ENCODE data around the gene VSIR.

VSIR gene

DNA sequence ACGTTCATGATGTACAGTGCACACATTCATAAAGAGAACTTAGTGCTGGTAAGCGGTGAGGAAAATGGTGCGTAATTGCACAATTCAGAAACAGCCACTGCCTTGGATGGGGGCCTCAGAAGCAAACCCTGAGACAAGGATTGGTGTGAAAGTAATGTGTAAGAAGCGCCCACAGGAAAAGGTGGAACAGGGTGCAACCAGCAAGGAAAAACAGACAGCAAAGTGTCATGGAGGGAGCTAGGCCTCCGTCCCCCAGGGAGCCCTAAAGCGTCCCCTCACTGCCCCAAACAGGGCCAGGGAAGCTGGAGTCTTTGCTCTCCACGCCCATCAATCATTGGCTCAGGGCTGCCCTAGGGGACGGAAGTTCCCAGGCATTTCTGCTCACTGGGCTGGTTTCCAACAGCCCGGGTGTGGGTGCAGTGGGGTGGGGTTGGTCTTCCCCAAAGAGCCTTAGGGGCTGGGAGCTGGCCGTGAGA lies 44.1 kb downstream of the VSIR start:
- TF ChIP-seq POLR2A (IDR thresholded peaks at IDR 0.05; ENCODE audit: extremely low read depth, insufficient read length) (peak; percentile 23), MYC (IDR thresholded peaks at IDR 0.05; ENCODE audit: low read depth, low read length) (no peak)
- TF ChIP-seq, protein P1, sequence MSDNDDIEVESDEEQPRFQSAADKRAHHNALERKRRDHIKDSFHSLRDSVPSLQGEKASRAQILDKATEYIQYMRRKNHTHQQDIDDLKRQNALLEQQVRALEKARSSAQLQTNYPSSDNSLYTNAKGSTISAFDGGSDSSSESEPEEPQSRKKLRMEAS (IDR thresholded peaks at IDR 0.05; ENCODE audit: low read depth, low read length): peak; percentile 63; the same call in 1 of the 2 replicates
- TF ChIP-seq, protein P2, sequence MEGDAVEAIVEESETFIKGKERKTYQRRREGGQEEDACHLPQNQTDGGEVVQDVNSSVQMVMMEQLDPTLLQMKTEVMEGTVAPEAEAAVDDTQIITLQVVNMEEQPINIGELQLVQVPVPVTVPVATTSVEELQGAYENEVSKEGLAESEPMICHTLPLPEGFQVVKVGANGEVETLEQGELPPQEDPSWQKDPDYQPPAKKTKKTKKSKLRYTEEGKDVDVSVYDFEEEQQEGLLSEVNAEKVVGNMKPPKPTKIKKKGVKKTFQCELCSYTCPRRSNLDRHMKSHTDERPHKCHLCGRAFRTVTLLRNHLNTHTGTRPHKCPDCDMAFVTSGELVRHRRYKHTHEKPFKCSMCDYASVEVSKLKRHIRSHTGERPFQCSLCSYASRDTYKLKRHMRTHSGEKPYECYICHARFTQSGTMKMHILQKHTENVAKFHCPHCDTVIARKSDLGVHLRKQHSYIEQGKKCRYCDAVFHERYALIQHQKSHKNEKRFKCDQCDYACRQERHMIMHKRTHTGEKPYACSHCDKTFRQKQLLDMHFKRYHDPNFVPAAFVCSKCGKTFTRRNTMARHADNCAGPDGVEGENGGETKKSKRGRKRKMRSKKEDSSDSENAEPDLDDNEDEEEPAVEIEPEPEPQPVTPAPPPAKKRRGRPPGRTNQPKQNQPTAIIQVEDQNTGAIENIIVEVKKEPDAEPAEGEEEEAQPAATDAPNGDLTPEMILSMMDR (IDR thresholded peaks at IDR 0.05; ENCODE audit: low read depth, low read length): no peak
- no peak overlapping the region for H3K4me3 ChIP-seq (ENCODE audit: low read depth, low read length)
- DNase-seq (ENCODE audit: low read depth): peak; percentile 97

DNA sequence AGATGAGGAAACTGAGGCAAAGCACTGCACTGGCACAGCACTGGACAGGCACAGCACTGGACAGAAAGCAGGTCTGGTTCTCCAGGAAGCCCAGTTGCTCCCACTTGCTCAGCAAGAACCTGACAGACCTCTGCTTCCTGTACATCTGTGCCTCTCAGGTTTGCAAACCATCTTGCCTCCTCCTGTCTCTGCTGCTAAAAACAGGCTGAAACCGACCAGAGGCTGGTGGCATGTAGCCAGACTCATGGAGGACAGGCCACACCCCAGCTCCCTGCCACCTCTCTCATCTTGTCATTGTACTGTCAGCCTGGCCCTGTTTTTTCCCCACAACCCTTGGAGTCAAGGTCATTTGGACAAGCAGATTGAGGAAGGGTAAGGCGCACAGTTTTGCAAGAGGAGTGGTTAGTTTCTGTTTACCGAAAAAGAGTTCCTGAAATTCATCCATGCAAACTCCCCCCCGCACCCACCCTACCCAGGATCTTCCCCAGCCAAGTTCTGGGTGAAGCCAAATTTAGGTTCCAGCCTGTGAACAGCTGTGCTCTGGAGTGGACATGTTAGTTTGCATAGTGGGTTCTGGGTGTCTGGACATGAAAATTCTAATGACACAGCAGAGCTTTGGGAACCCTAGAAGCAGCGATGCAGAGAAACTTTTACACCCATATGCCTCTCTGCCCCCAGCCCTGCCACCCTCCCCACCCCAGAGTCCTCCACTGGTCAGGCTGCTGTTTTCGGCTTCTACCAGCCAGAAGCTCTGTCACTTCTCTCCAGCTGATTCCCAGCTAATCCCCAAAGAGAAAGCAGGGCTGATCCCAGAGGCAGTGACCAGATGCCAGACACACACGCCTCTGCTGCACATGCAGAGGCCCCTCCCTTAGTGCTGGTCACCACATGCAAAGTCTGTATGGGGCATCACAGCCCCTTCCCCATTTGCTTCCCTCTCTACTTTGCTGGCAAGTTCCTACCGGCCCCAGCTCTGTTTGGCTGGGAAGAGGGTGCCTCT lies 45.3 kb downstream of the VSIR start:
- peak; percentile 94 for DNase-seq (ENCODE audit: low read depth)
- TF ChIP-seq, protein P2 (IDR thresholded peaks at IDR 0.05; ENCODE audit: low read depth, low read length): no peak
- TF ChIP-seq MYC (IDR thresholded peaks at IDR 0.05; ENCODE audit: low read depth, low read length) (peak; percentile 59), POLR2A (IDR thresholded peaks at IDR 0.05; ENCODE audit: extremely low read depth, insufficient read length) (no peak)
- TF ChIP-seq, protein P1 (IDR thresholded peaks at IDR 0.05; ENCODE audit: low read depth, low read length): peak; percentile 62
- no peak overlapping the region for H3K4me3 ChIP-seq (ENCODE audit: low read depth, low read length)

DNA sequence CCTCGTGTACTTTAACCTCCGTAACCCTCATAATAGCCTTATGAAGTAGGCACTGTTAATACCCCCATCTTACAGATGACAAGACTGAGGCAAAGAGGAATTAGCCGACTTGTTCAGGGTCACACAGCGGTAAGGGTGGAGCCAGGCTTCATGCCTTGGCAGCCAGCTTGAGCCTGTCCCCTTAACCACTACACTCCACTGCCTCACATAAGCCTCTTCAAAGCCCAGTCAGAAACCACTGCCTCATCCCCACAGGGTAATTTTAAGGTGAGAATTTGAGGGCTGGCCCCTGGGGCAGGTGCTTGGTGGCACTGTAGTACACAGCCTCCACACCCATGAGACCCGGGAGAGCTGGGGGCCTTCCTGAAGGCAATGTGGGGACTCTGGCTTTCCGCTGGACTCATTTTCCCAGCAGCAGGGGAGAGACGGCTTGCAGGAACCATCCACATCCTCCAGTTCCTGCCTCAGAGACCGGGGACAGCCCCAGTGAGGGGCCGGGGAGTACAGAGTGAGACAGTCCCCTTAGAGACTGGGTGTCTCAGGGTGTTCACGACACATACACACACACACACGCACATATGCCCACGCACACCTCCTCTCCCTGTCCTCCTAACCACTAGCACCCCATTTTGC lies 46.1 kb downstream of the VSIR start:
- TF ChIP-seq MYC (IDR thresholded peaks at IDR 0.05; ENCODE audit: low read depth, low read length) (no peak), POLR2A (IDR thresholded peaks at IDR 0.05; ENCODE audit: extremely low read depth, insufficient read length) (no peak)
- TF ChIP-seq, protein P1 (IDR thresholded peaks at IDR 0.05; ENCODE audit: low read depth, low read length): no peak
- TF ChIP-seq, protein P2 (IDR thresholded peaks at IDR 0.05; ENCODE audit: low read depth, low read length): no peak
- H3K4me3 ChIP-seq (ENCODE audit: low read depth, low read length): no peak overlapping the region
- DNase-seq (ENCODE audit: low read depth): no peak

DNA sequence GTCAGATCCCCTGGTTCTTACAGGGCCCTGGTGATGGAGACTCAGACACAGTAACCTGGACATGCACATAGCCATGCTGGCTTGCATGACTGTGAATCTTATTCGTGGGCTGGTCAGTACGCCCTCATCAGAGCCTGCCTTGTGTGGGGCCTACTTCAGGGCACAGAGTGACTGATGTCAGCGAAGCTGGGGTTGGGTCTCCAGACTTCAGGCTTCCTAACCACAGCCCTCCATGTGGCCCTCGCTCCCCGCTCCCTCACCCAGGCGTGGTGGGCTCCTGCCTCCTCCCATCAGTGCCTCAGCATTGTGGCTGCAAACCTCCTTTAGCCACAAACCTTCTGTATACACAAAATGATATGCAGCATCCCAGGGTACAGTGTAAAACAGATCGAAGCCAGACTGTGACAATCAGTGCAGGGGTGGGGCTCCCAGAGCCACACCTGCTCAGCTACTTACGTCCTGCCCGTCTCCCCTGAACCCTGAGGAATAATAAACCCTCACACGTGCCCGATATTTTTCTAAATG lies 46.7 kb downstream of the VSIR start:
- DNase-seq (ENCODE audit: low read depth): peak; percentile 72
- H3K4me3 ChIP-seq (ENCODE audit: low read depth, low read length): no peak overlapping the region
- peak; percentile 18; the same call in 1 of the 2 replicates for TF ChIP-seq MYC (IDR thresholded peaks at IDR 0.05; ENCODE audit: low read depth, low read length)
- TF ChIP-seq, protein P1 (IDR thresholded peaks at IDR 0.05; ENCODE audit: low read depth, low read length): no peak

DNA sequence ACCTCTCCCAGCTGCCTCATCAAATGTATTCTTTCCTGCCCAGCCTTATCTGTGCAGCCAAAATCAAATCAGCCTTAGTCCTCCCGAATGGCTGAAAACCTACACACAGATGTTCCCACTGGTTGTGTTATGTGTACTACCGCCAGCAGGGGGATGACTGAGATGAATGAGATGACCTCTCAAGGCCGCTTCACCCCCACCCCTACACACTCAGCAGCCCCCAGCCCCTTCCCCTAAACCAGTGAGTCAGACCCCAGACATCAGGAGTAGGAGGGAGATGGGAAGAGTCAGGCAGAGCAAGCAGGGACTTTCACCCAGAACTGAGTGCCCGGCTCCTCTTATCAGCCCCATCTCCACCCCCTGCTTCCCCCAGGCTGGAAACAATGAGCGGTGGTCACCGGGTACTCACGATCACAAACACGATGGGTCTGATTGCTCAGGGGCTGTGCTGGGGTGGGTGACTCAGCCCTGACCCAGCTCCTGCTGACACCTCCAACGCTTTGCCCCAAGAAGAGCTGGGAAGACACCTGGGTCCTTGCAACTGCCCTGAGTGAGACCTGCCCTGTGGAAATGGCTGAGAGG lies 47.2 kb downstream of the VSIR start:
- peak; percentile 77 for DNase-seq (ENCODE audit: low read depth)
- H3K4me3 ChIP-seq (ENCODE audit: low read depth, low read length): no peak overlapping the region
- TF ChIP-seq POLR2A (IDR thresholded peaks at IDR 0.05; ENCODE audit: extremely low read depth, insufficient read length): no peak
- TF ChIP-seq, protein P1 (IDR thresholded peaks at IDR 0.05; ENCODE audit: low read depth, low read length): no peak
- TF ChIP-seq, protein P2 (IDR thresholded peaks at IDR 0.05; ENCODE audit: low read depth, low read length): peak; percentile 39
